GM18951 (cell line): ENCODE results near the gene IL10RB.
"Not testable (repeated sequence)": the region's sequence is repeated elsewhere in the genome, so short reads cannot be mapped to it uniquely, and the experiment has no call there.

Experiments
- POLR2A ChIP-seq: IDR thresholded peaks from 4 replicates; pipeline ENCODE4 v1.6.1; 2011; ENCODE audit warnings: mild to moderate bottlenecking; ENCODE audit not compliant: insufficient read length, insufficient read depth; ENCODE audit errors: extremely low read depth
- in situ Hi-C: fragments of 300-500 bp; cut with MboI; formaldehyde crosslinking; loops from one replicate; pipeline ENCODE4 v1.12.0; 2022; ENCODE audit warnings: low sequenced_read_pairs, mixed read lengths, inconsistent platforms; ENCODE audit not compliant: unreplicated experiment

The IL10RB gene

DNA sequence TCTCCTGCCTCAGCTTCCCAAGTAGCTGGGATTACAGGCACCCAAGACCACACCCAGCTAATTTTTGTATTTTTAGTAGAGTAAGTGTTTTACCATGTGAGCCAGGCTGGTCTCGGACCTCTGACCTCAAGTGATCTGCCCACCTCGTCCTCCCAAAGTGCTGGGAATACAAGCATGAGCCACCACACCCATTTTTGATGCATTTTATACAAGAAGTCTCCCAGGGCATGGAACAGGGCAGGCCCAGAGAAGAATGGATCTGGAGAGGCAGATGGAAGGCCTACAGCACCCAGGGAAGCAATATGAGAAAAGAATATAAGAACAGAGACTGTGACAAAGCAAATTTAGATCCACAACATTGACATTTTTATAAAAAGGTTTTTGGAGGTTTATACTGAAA, 39.8 kb downstream of the IL10RB start:
- in situ Hi-C loops: no loop called here
- no peak for TF ChIP-seq POLR2A

DNA sequence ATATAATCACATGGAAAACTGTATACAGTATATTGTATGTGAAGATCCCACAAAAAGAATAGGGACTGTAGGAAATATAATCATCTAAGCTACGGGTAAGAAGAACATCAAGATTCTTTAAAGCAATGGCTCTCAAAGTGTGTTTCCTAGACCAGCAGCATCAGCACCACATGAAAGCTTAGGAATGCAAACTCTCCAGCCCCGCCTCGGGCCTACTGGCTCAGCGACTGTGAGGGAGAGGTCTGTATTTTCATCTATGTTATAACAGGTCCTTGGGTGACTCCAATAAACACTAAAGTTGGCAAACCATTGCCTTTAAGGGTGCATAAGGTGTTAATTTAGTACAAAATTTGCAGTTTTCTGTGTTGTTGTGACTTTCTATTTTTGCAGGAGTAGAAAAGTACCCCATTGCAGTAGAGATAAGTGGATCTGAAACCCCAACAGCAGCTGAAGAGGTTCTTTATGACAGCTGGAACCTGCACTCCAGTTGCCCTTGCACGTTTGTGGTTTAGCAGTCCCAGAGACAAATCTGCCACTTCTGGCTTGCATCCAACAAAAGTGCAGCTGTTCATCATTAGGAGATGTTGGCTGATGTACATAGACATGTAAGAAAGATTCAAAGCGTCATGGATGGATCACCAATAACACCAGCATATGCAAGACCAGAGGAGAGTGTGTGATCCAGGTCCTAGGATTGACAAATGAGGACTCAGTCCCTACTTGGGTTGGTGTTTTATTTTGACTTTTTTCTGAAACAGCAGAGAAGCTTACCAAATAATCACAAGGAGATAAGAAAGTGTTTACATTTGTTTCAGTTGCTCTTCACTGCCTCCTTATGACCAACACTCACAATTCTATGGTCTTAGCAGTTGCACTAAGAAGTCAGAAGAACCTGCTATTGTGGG, 42.7 kb downstream of the IL10RB start:
- TF ChIP-seq POLR2A: no peak

DNA sequence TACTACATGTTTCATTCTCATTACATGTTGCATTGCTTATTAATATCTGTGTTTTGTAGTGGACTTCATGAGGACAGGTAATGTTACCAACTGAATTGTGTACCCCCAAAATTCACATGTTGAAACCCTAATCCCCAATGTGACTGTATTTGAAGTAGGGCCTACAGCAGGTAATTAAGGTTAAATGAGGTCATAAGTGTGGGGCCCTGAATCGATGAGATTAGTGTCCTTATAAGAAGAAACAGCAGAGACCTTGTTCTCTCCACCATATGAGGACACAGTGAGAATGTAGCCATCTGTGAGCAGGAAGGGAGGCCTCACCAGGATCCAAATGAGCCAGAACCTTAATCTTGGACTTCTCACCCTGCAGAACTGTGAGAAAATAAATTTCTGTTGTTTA, 43.6 kb downstream of the IL10RB start:
- no peak for TF ChIP-seq POLR2A
- in situ Hi-C loops: no loop called here

More for the DNA sequence above, 42.7 kb downstream of the IL10RB start:
- in situ Hi-C loops: no loop called here

DNA sequence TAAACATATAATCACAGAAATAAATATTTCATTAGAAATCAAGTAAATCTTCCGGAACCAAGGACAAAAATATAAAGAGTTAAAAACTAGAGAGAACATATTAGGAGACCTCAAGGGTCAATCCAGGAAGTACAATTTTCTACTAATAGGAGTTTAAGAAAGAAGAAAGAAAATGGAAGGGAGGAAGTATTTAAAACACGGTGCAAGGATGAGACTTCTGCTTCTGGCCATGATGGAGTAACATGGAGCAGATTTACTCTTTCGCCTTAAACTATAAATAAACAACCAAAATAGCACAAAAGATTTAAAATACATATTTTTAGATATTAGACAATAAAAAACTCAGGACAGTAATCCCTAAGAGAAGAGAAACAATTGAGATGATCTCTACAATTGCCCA, 46.0 kb downstream of the IL10RB start:
- in situ Hi-C loops: no loop called here
- no peak for TF ChIP-seq POLR2A

DNA sequence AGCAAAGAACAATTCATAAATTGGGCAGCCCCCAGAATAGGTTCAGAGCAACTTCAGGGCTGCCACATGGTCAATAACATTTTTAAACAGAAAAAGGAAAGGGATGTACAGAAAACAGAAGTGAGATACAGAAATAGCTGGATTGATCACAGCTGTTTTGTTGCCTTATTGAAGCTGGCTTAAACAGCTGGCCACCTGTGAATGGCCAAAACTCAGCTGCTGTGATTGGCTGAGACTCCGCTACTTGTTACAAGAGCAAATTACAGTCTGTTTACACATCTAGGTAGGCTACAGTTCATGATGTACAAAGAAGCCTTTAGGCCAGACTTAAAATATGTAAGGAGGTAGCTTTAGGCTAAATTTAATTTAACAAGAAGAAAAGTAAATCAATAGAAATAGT, 47.0 kb downstream of the IL10RB start:
- TF ChIP-seq POLR2A: no peak
- in situ Hi-C loops: no loop called here

DNA sequence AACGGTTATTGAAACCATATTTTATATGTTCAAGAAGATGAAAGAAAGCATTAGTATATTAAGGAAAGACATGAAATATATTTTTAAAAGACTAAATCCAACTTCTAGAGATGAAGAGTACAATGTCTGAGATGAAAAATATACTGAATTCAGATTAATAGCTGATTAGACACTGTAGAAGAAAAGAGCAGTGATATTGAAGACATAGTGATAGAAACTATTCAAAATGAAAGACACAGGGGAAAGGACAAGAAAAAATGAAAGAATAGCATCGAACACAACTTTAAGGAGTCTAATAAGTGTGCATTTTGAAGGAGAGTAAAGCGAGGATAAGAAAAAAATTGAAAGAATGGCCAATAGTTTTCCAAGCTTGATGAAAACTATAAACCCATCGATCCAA, 47.4 kb downstream of the IL10RB start:
- in situ Hi-C loops: no loop called here
- no peak for TF ChIP-seq POLR2A

DNA sequence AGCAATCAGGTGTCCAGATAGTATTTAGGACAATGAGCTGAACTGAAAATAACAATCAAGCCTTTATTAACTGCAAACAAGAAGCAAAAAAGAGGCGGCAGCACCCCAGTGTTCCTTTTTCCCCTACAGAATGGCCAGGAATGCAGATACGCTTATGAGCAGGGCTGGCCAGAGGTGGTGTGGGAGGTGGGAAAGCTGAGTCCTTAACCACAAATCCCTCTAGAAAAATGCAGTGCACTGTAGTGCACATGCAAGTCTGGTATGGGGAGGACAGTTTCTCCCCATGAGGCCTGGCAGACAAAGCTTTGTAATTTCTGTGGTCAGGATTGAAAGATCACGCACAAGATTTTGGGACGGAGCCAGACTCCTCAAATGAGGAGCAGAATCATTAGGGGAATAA, 47.9 kb downstream of the IL10RB start:
- in situ Hi-C loops: no loop called here
- no peak for TF ChIP-seq POLR2A

DNA sequence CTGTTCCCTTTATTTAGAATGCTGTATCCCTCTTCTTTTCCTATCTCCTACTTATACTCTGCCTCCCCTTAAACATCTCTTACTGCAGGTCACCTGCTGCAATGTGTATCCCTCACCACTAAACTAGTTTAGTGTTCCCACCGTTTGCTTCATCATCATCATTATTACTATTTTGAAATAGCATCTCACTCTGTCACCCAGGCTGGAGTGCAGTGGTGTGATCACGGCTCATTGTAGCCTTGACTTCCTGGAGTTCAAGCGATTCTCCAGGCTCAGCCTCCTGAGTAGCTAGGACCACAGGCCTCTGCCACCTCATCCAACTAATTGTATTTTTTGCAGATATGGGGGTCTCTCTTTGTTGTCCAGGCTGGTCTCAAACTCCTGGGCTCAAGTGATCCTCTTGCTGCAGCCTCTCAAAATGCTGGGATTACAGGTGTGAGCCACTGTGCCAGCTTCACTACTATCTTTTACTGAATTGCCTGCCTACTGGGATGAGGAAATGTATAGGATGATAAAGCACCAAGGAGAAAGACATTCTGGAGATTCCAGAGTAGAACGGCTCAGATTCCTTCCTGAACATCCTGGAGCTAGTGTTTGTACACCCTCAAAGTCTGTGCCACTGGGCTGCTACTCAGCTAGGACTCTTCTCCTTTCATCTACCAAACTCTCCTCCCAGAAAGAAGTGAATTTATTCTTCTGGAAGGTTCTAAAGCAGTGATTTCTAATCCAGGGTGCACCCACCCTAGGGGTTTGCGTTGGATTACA, 50.0 kb downstream of the IL10RB start:
- in situ Hi-C loops: no loop called here

DNA sequence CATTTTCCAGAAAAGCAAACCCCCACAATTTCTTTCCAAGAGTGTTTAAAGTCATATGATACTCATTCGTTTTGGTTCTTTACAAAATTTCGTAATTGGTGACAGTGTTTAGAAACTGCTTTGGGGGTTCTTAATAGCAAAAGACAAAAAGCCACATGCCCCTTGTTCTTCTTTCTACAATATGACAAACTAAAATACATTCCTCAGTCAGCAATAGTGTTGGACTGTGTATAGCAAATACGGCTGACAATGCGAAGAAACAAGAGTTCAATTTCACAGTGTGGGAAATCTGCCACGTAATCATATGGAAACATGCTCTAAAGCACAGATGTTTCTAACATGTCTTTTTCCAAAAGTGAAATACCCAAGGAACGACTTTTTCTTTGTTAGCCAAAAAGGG, 51.0 kb downstream of the IL10RB start:
- in situ Hi-C loops: no loop called here
- TF ChIP-seq POLR2A: no peak

More for the DNA sequence above, 50.0 kb downstream of the IL10RB start:
- no peak for TF ChIP-seq POLR2A

DNA sequence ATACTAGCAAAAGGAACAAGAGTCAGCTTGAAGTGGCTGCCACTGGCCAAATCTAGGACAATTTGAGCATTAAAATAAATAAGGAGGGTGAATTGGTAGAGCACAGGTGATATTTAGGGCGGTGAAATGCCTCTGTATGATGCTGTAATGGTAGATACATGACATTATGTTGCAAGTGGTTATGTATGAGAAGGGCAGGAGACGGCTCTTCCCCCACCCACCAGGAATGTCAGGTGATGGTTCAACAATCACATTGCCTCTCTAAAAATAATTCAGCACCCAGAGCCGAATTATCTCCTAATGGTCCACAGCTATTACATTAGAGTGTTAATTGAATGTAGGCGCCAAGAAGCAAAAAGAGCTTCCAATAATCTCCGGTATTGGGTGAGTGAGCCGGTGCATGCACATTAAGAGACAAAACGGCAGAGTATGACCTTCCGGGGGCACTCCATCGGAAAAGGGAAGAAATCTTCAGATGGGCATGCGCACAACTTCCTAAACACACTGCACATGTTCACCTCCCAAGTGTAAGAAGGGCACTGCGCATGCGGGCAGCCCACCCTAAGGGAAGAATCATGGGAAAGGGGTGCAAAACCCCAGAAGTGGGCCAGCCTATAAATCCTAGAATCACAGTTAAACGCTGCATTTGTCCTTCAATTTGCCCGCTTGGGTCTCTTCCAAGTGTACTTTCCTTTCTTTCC, 51.8 kb downstream of the IL10RB start:
- no peak for TF ChIP-seq POLR2A
- in situ Hi-C loops: no loop called here

DNA sequence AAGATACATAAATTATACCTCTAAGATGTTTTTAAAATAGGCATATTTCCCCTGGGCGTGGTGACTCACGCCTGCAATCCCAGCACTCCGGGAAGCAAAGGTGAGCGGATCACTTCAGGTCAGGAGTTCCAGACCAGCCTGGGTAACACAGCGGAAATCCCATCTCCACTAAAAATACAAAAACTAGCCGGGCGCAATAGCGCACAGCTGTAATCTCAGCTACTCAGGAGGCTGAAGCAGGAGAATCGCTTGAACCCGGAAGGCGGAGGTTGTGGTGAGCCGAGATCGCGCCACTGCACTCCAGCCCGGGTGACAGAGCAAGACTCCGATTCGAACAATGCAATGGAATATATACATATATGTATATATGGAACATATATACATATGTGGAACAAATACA, 54.8 kb downstream of the IL10RB start:
- in situ Hi-C loops: not testable (repeated sequence)

DNA sequence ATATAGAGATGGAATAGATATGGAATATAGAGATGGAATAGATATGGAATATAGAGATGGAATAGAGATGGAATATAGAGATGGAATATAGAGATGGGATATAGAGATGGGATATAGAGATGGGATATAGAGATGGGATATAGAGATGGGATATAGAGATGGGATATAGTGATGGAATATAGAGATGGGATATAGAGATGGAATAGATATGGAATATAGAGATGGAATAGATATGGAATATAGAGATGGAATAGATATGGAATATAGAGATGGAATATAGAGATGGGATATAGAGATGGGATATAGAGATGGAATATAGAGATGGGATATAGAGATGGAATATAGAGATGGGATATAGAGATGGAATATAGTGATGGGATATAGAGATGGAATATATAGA, 57.4 kb downstream of the IL10RB start:
- in situ Hi-C loops: not testable (repeated sequence)
